Adrenal gland (tissue), 5 donors: ENCODE measurements around the gene RAB6C.
"Not testable (repeated sequence)": the region's sequence is repeated elsewhere in the genome, so short reads cannot be mapped to it uniquely, and the experiment has no call there.

ENCODE experiments used
- POLR2A ChIP-seq, 2 donors: fragments of 450-650 bp; IDR thresholded peaks; one replicate each; pipeline ENCODE4 v1.6.1; 2017; ENCODE audit warnings: antibody characterized with exemption in 2 of 2, mild to moderate bottlenecking in 2 of 2, moderate library complexity in 1 of 2
- TF ChIP-seq, protein P1 (sequence below), 6 experiments: fragments of 450-650 bp in 4 of 6; fragments of 200-600 bp in 2 of 6; sonication (generic) in 1 of 6; IDR thresholded peaks; 1 replicate in 5 of 6; 2 replicates in 1 of 6; pipeline versions ENCODE4 v1.5.1 to v1.8.0; 2016 to 2021; ENCODE audit warnings: antibody characterized with exemption in 6 of 6, mild to moderate bottlenecking in 2 of 6, moderate library complexity in 1 of 6
- donor health status: DM: no; HTN: no; CAD: no.

DNA sequence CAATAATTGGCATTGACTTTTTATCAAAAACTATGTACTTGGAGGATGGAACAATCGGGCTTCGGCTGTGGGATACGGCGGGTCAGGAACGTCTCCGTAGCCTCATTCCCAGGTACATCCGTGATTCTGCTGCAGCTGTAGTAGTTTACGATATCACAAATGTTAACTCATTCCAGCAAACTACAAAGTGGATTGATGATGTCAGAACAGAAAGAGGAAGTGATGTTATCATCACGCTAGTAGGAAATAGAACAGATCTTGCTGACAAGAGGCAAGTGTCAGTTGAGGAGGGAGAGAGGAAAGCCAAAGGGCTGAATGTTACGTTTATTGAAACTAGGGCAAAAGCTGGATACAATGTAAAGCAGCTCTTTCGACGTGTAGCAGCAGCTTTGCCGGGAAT is 780 bp downstream of the RAB6C start:
- TF ChIP-seq, protein P1, sequence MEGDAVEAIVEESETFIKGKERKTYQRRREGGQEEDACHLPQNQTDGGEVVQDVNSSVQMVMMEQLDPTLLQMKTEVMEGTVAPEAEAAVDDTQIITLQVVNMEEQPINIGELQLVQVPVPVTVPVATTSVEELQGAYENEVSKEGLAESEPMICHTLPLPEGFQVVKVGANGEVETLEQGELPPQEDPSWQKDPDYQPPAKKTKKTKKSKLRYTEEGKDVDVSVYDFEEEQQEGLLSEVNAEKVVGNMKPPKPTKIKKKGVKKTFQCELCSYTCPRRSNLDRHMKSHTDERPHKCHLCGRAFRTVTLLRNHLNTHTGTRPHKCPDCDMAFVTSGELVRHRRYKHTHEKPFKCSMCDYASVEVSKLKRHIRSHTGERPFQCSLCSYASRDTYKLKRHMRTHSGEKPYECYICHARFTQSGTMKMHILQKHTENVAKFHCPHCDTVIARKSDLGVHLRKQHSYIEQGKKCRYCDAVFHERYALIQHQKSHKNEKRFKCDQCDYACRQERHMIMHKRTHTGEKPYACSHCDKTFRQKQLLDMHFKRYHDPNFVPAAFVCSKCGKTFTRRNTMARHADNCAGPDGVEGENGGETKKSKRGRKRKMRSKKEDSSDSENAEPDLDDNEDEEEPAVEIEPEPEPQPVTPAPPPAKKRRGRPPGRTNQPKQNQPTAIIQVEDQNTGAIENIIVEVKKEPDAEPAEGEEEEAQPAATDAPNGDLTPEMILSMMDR (IDR thresholded peaks at IDR 0.05), result not testable (repeated sequence)
- not testable (repeated sequence) for TF ChIP-seq POLR2A (IDR thresholded peaks at IDR 0.05)
